ENCODE results near the gene TRPM2.
A peak's percentile ranks its signal among the peaks of the same experiment; 100 is the strongest.
"Not testable (repeated sequence)": the region's sequence is repeated elsewhere in the genome, so short reads cannot be mapped to it uniquely, and the experiment has no call there.

TRPM2 gene

DNA sequence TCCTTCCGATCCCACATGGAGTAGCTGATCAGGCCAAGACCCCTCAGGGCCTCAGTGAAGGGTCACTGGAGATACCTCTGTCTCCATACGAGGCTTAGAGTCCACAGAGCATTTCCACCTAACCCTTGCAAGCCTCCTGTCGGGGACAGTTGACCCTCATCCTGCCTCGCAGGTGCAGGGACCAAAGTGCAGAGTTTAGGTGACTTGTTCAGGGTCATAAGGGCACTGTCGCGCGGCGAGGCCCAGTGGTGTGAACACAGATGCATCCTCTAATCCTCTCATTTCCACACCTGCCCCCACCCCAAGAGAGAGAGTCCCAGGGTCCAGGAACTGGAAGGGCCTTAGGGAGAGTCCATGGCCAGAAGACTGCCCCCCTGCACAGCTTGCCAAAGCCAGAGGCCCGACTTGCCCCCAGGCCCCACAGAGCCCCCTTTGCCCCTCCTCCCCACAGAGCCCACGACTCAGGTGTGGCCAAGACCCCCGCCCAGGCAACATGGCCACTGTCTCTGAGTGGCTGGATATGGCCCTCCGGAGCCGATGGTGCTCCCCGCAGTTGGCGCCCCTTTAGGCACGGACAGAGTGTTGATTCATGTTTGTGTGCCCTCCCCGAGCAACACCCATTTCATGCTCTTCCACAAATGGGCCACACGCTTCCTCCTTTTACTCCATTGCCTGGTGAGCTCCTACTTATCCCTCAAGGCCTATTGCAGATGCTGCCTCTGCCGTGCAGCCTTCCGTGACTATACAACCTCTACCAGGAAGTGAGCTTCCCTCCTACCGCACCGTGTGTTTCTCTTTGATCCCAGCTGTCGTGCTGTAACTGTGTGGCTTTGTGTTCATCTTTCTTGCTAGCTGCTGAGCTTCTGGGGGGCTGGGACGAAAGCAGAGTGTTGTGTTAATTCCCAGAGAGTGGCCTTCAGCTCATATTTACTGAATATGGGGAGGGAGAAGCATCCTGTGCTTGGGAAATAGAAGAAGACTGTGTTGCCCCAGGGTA lies 1.7 kb downstream of the TRPM2 start:
- peak; percentile 30 to 42 for ATAC-seq

DNA sequence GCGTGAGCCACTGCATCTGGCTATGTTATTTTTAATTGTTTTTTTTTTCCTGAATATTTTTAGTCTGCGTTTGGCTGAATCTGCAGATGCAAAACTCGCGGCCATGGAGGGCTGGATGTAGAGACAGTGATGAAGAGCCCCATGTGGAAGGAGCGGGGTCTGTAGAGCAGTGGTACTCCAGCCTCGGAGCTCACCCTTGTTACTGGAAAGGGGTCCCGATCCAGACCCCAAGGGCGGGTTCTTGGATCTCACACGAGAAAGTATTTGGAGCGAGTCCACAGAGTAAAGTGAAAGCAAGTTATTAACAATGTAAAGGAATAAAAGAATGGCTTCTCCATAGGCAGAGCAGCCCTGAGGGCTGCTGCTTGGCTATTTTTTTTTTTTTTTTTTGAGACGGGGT lies 2.7 kb downstream of the TRPM2 start:
- ATAC-seq: no peak

- ATAC-seq: no peak
Measured at GRCh38 chr21:44356636-44357035, 3.2 kb downstream of the TRPM2 start.

DNA sequence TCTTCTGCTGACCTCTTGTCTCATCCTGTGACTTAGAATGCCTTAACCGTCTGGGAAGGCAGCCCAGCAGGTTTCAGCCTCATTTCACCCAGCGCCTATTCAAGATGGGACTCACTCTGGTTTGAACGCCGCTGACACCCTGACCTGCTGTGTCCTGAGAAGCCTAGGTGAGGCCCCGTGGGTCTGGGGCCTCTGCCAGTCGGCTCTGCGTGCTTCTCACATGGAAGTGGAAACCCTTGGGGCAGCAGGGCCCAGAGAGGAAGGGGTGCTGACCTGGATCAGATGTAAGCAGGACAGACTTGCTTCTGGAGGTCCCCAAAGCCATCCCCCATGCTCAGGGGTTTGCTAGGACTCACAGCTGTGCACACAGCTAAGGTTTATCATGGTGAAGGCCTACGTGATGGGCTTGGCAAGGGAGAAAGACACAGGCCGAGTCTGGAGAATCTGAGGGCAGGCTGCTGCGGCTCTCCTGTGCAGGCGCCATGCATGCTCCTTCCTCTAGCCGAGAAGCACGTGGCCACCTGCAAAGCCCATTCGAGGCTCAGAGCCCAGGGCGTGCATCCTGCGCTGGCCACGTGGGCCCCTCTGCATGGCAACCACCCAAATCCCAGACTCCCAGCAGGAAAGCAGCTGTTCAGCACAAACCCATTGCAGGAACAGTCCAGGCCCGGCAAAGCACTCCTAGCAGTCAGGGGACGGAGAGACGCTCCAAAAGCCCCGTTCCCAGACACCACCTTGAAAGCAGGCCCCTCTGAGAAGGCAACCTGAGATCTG lies 3.8 kb downstream of the TRPM2 start:
- ATAC-seq: no peak

- no peak for ATAC-seq
Measured at GRCh38 chr21:44359396-44359795, 6.0 kb downstream of the TRPM2 start.

- ATAC-seq: no peak
Measured at GRCh38 chr21:44360159-44360558, 6.7 kb downstream of the TRPM2 start.

GRCh38 chr21:44361903-44362302 lies 8.5 kb downstream of the TRPM2 start:
- not testable (repeated sequence) for ATAC-seq

DNA sequence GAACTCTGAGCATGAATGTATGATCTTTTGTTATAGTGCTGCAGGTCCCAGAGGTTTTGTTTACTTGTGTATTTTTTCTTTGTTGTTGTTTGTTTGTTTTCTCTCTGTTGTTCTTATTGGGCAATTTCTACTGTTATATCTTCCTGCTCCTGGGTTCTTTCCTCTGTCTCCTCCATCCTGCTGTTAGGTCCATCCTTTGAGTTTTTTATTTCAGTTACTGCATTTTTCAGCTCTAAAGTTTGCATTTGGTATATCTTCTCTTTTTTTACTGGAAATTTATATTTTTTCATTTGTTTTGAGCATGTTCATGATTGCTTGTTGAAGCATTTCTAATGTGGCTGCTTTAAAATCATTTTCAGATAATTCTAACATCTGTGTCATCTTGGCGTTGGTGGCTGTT lies 9.9 kb downstream of the TRPM2 start:
- no peak for ATAC-seq

DNA sequence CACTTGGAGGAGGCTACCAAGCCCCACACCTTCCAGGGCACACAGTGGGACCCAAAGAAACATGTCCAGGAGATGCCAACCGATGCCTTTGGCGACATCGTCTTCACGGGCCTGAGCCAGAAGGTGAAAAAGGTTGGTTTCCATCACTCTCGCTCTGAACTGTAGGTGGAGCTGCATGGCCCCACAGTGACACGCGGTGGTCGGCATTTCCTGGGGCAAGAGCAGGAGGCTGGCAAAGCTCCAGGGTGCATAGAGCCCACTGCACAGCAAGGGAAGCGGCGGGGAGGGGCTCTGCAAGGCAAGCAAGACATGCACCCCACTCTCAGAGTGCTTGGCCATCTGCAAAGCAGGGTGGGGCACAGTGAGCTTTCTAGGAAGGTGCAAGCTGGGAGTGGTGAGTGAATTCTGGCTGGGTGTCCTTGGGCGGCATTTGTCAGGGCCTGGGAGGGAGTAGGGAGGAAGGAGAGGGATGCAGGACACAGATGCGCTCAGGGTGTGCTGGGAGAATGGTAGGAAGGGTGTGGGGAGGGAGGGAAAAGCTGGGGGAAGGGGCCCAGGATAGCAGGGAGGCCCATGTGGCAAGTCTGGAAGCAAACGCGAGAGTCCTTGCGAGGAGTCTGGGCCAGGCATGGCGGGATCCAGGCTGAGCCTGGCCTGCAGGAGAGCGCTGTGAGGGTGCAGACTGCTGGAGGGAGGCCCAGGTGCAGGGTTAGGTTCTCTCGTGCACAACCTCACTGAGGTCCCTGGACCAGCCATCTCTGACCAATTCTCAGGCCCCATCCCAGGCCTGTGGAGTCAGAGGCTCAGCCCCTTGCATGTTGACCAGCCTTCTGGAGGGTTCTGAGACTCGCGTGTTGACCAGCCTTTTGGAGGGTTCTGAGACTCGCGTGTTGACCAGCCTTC lies 11.0 kb downstream of the TRPM2 start:
- ATAC-seq: no peak

DNA sequence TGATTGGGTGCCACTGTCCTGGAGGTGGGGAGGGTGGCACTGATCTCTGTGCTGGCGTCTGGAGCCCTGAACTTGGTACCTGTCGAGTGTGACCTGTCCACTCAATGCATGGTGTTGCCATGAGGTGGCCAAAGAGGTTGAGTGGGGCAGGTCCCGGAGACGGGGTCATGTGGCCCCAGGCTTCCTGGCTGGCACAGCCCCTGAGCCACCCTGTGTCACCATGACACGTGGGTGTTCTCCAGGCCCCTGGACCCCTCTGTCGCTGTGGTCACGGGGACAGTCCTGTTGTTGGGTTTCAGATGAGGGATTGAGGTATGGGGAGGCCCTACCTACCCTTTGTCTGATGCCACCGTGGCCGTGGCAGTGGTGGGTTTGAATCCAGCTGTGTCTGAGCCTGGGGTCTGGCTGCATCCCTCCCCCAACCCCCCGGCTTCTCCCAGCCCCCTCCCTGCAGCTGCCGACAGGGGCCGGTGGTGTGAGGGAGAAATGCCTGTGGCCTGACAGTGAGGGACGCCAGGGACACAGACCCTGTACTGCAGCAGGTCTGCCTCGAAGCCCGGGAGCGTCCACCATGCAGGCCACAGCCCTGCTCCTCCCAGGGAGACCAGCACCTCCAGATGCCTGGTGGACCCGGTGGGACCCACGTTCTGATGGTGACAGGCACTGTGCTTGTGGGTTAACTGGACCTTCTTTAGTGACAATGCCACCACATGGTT lies 12.0 kb downstream of the TRPM2 start:
- no peak for ATAC-seq

DNA sequence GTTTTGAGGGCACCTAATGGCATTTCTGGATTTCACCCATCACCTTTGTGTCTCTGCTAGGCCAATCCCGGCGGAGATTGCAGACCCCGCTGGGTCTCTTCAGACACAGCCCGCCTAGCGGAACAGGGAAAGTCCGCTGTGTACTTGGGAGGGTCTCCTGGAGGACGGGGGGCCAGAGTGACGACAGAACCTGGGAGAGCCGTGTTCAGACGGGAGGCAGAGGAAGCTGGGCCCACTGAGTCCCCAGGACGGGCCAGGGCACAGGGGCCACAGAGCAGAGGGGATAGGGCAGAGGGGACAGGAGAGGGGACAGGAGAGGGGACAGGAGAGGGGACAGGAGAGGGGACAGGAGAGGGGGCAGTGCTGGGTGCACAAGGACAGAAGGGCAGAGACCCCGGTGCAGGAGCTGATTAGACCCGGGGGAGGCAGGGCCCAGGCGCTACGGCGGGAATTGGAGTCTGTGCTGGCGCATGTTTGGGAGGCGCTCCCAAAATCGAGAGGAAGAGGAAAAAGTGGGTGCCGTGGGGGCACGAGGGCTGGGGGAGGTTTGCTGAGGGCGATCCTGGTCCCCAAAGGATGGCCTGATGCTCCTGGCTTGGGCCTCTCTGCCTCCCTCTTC lies 12.7 kb downstream of the TRPM2 start:
- ATAC-seq: no peak

DNA sequence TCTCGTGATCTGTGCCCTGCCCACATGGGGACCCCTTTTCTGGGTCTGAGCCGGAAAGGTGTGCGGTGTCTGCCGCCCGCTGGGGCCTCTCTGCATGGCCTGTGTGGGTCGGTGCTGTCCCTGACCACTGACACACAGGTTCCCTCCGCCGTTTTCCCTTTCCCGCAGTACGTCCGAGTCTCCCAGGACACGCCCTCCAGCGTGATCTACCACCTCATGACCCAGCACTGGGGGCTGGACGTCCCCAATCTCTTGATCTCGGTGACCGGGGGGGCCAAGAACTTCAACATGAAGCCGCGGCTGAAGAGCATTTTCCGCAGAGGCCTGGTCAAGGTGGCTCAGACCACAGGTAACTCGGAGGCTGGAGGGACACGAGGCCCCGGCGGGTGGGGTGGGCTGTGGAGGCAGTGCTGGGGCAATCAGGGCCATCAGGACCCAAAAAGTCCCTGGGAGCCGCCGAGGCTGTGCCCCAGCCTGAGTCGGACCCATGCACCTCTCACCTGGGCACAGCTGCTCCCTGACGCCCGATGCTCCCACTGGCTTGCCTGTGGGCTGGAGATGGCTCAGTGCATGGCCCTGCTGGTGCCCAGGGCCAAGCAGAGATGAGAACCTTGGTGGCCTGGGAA lies 13.3 kb downstream of the TRPM2 start:
- ATAC-seq: no peak

DNA sequence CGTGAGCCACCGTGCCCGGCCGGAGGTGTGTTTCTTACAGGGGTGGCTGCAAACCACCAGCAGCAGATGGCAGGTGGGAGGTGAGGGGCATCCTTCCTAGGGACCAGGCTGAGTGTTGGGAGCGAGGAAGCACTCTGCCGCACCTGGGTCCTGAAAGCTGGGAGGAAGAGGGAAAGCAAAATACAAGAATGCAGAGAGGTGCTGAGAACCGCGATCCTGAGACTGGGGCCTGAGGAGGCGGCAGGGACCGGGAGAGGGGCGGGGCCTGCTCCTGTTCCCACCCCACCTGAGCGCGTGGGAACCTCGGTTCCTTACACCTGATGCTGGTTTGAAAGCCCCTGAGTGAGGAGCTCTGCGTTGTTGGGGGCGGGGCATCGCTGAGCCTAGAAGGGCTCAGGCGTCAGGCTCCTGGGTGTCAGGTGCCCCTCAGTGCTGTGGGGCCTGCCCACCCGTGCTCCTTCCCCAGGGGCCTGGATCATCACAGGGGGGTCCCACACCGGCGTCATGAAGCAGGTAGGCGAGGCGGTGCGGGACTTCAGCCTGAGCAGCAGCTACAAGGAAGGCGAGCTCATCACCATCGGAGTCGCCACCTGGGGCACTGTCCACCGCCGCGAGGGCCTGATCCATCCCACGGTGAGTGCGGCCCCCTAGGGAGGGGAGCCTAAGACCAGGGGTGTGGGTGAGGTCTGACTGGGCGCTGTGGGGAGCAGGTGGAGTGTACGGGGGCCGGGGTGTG lies 15.5 kb downstream of the TRPM2 start:
- no peak for ATAC-seq

DNA sequence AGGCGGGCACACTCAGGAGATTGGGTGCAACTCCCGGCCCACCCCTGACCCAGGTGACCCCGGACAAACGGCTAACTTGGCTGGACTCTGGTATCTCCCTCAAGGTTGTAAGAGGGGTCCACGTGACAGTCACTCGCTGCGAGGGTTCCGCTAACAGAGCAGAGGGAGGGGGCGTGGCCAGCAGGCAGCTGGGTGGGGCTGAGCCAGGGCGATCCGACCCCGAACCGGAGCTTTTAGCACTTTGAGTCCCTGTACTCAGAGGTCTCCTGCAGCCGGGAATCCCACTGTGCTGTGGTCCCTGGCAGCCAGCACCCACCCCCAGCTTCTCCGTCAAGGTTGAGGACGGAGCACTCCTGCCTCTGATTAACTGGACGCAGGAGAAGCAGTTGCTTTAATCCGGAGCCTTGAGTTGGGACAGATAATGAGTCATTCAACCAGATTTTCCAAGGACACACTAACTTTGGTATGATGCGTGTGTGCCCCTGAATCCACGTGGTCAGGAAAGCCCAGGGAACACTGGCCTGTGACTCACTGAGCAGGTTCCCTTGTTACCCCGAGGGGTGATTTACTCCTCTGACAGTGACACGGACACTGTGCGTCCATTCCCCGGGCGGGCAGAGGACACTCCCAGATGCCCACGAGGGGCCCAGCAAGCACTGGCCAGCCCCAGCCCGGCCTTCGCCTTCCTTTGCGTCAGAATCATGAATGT lies 16.8 kb downstream of the TRPM2 start:
- no peak for ATAC-seq

DNA sequence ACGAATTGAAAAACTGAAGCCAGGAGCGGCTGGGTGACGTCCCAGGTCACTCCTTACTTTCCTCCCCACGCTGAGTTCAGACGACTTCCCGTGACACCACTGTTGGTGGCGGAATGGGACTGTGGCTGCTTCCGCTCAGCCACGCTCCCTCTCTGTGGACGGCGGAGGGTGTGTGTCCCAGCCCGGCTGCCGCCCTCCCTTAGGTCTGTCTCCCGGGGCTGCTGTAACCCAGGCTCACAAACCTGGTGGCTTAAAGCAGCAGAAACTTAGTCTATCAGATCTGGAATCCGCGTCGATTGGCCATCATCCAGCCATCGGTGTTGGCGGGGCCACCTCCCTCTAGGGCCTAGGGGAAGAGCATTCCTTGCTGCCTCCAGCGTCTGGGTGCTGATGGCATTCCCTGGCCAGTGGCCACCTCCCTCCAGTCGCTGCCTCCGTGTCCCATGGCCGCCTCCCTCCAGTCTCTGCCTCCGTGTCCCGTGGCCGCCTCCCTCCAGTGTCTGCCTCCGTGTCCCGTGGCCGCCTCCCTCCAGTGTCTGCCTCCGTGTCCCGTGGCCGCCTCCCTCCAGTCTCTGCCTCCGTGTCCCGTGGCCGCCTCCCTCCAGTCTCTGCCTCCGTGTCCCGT lies 17.5 kb downstream of the TRPM2 start:
- no peak for ATAC-seq

GRCh38 chr21:44371596-44371995 lies 18.2 kb downstream of the TRPM2 start:
- ATAC-seq: no peak

- no peak for ATAC-seq
Measured at GRCh38 chr21:44372616-44373015, 19.2 kb downstream of the TRPM2 start.

DNA sequence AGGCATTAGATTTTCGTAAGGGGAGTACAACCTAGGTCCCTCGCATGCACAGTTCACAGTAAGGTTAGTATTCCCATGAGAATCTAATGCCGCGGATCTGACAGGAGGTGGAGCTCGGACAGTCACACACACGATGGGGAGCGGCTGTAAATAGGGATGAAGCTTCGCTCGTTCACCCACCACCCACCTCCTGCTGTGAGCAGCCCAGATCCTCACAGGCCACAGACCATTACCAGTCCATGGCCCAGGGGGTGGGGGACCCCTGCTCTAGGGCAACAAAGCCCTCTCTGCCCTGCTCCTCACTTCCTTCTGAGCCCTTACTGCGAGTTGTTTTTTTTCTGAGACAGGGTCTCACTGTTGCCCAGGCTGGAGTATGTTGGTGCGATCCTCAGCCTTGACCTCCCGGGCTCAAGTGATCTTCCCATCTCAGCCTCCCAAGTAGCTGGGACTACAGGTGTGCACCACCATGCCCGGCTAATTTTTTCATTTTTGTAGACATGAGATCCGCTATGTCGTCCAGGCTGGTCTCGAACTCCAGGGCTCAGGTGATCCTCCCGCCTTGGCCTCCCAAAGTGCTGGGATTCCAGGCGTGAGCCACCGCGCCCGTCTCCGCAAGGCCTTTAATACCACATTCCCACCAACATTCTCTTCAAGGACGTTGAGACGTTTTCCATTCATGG lies 21.3 kb downstream of the TRPM2 start:
- no peak for ATAC-seq

- ATAC-seq: no peak
Measured at GRCh38 chr21:44375281-44375651, 21.8 kb downstream of the TRPM2 start.
